HG03196 (cell line): ENCODE measurements around the gene KIF5A.
"Not testable (repeated sequence)": the region's sequence is repeated elsewhere in the genome, so short reads cannot be mapped to it uniquely, and the experiment has no call there.

ENCODE experiments used
- ATAC-seq: cut with Tn5 transposase; IDR thresholded peaks from one replicate; pipeline ENCODE4 v1.9.1; 2021; ENCODE audit not compliant: unreplicated experiment

Gene KIF5A

GRCh38 chr12:57581802-57582201, 32.0 kb downstream of the KIF5A start:
- ATAC-seq: no peak

- no peak for ATAC-seq
Measured at GRCh38 chr12:57582440-57582839, 32.6 kb downstream of the KIF5A start.

- peak; percentile 93 for ATAC-seq
Measured at GRCh38 chr12:57583008-57583831, 33.4 kb downstream of the KIF5A start.

- ATAC-seq: no peak
Measured at GRCh38 chr12:57584050-57584449, 34.2 kb downstream of the KIF5A start.

GRCh38 chr12:57584690-57585089, 34.8 kb downstream of the KIF5A start:
- ATAC-seq: no peak

GRCh38 chr12:57585156-57585555, 35.3 kb downstream of the KIF5A start:
- ATAC-seq: no peak

GRCh38 chr12:57586128-57586527, 36.3 kb downstream of the KIF5A start:
- no peak for ATAC-seq

GRCh38 chr12:57586832-57587429, 37.1 kb downstream of the KIF5A start:
- ATAC-seq: no peak

- ATAC-seq: not testable (repeated sequence)
Measured at GRCh38 chr12:57588951-57589610, 39.2 kb downstream of the KIF5A start.

GRCh38 chr12:57590479-57590863, 40.6 kb downstream of the KIF5A start:
- ATAC-seq: no peak

- peak; percentile 85 for ATAC-seq
Measured at GRCh38 chr12:57590864-57591781, 41.3 kb downstream of the KIF5A start, which contains the start of gene PIP4K2C. Gene PIP4K2C (plus strand): TSS chr12:57591192. CDS start chr12:57591290, 98 bp downstream.

GRCh38 chr12:57591782-57592325, 42.0 kb downstream of the KIF5A start:
- no peak for ATAC-seq

- ATAC-seq: no peak
Measured at GRCh38 chr12:57592551-57593165, 42.8 kb downstream of the KIF5A start.

GRCh38 chr12:57593187-57593586, 43.3 kb downstream of the KIF5A start:
- no peak for ATAC-seq

- no peak for ATAC-seq
Measured at GRCh38 chr12:57600395-57600794, 50.6 kb downstream of the KIF5A start.

GRCh38 chr12:57602544-57602943, 52.7 kb downstream of the KIF5A start:
- ATAC-seq: no peak

GRCh38 chr12:57603324-57603723, 53.5 kb downstream of the KIF5A start:
- no peak for ATAC-seq

GRCh38 chr12:57603815-57604453, 54.1 kb downstream of the KIF5A start:
- no peak for ATAC-seq

GRCh38 chr12:57604454-57604991, 54.7 kb downstream of the KIF5A start, which contains the start of gene DTX3:
Gene DTX3 (plus strand): TSS chr12:57604824. CDS start chr12:57606518, 1,694 bp downstream.
- no peak for ATAC-seq
